Measurements from ENCODE around the gene LRRC32. TPM values are rescaled to one million over a fixed set of nuclear protein-coding genes. Genes with fewer than 3 reads are reported as not detected.

The LRRC32 gene
- total RNA-seq, 1 donor from 2014 or later: 24.4 TPM

GRCh38 chr11:76700177-76701100 lies 29.9 kb upstream of the LRRC32 start:
- Mint-ChIP-seq H3K9me3 (ENCODE audit: unreplicated experiment) (peaks cover 5% of the 10 kb centered on the region), H3K27me3 (ENCODE audit: low read depth, unreplicated experiment) (peaks cover 6% of the 10 kb centered on the region), H3K36me3 (ENCODE audit: low read depth, unreplicated experiment) (no peaks in the 10 kb centered on the region), H3K4me3 (ENCODE audit: unreplicated experiment) (no peak overlapping the region), H3K4me1 (ENCODE audit: low read depth, unreplicated experiment) (peaks cover 34% of the 10 kb centered on the region), H3K27ac (ENCODE audit: unreplicated experiment) (peak overlapping the region; percentile 72)
- Histone ChIP-seq H4K20me1 (ENCODE audit: insufficient read depth, low read length) (no peaks in the 10 kb centered on the region), H3K27me3 (ENCODE audit: insufficient read depth, low read length) (peaks cover 4% of the 10 kb centered on the region), H3K9me3 (ENCODE audit: insufficient read depth, low read depth, low read length) (no peaks in the 10 kb centered on the region), H2AFZ (ENCODE audit: low read depth, low read length) (no peak overlapping the region), H3K79me2 (ENCODE audit: insufficient read depth, low read length) (no peaks in the 10 kb centered on the region), H3K4me3 (ENCODE audit: insufficient read depth, low read depth, low read length) (no peak overlapping the region), H3K4me1 (ENCODE audit: insufficient read depth, low read length) (peaks cover 34% of the 10 kb centered on the region), H3K4me2 (ENCODE audit: low read length) (peak overlapping the region; percentile 77), H3K27ac (ENCODE audit: low read depth, low read length) (peak overlapping the region; percentile 61), H3K36me3 (ENCODE audit: insufficient read depth, low read length) (no peaks in the 10 kb centered on the region), H3K9ac (ENCODE audit: low read length) (peak overlapping the region; percentile 40)
- FAIRE-seq: no peak
- peak; percentile 89 for DNase-seq (ENCODE audit: low read depth)
- TF ChIP-seq, protein P1, sequence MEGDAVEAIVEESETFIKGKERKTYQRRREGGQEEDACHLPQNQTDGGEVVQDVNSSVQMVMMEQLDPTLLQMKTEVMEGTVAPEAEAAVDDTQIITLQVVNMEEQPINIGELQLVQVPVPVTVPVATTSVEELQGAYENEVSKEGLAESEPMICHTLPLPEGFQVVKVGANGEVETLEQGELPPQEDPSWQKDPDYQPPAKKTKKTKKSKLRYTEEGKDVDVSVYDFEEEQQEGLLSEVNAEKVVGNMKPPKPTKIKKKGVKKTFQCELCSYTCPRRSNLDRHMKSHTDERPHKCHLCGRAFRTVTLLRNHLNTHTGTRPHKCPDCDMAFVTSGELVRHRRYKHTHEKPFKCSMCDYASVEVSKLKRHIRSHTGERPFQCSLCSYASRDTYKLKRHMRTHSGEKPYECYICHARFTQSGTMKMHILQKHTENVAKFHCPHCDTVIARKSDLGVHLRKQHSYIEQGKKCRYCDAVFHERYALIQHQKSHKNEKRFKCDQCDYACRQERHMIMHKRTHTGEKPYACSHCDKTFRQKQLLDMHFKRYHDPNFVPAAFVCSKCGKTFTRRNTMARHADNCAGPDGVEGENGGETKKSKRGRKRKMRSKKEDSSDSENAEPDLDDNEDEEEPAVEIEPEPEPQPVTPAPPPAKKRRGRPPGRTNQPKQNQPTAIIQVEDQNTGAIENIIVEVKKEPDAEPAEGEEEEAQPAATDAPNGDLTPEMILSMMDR (IDR thresholded peaks at IDR 0.05; ENCODE audit: insufficient read depth, low read depth, low read length): no peak

DNA sequence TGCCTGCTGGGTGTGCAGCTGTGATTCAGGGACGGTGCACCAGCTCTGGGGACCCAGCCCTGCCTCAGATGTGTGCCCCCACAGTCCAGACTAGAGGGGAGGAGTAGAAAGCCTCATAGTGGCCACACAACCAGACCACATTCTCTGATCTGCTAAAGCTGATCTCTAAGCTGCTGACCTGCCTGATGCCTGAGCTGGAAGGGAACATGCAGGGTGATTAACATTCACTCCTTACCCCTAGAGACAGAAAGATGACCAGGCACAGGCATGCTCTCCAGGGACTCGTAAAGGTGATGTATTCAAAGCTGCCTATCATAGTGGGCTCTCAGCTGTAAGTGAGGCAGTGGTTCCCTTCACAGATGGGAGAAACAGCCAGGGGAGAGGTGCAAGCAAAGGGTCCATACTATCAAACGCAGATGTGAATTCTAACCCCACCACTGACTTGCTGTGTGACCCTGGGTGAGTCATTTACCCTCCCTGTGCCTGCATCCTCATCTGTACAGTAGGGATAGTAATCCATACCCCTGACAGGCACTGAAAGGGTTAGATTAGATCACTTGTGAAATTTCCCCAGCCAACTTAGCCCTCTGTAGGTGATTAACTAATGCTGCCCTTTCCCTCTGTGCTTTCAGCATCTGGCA lies 29.0 kb upstream of the LRRC32 start:
- H3K9me3 Mint-ChIP-seq (ENCODE audit: unreplicated experiment): no peaks in the 10 kb centered on the region
- no peak overlapping the region for H3K4me3 ChIP-seq (ENCODE audit: insufficient read depth, low read depth, low read length)
- no peaks in the 10 kb centered on the region for H3K36me3 ChIP-seq (ENCODE audit: insufficient read depth, low read length)
- H3K4me2 ChIP-seq (ENCODE audit: low read length): peak overlapping the region; percentile 77
- no peak overlapping the region for H3K4me3 Mint-ChIP-seq (ENCODE audit: unreplicated experiment)
- no peaks in the 10 kb centered on the region for H3K36me3 Mint-ChIP-seq (ENCODE audit: low read depth, unreplicated experiment)
- no peaks in the 10 kb centered on the region for H3K9me3 ChIP-seq (ENCODE audit: insufficient read depth, low read depth, low read length)
- TF ChIP-seq EZH2 (IDR thresholded peaks at IDR 0.05; ENCODE audit: insufficient read depth, low read length): no peak
- TF ChIP-seq, protein P1 (IDR thresholded peaks at IDR 0.05; ENCODE audit: insufficient read depth, low read depth, low read length): no peak
- H4K20me1 ChIP-seq (ENCODE audit: insufficient read depth, low read length): no peaks in the 10 kb centered on the region
- H3K79me2 ChIP-seq (ENCODE audit: insufficient read depth, low read length): no peaks in the 10 kb centered on the region
- H3K27ac Mint-ChIP-seq (ENCODE audit: unreplicated experiment): peak overlapping the region; percentile 51
- DNase-seq (ENCODE audit: low read depth): peak; percentile 16
- H3K9ac ChIP-seq (ENCODE audit: low read length): peak overlapping the region; percentile 40
- H2AFZ ChIP-seq (ENCODE audit: low read depth, low read length): no peak overlapping the region
- peaks cover 6% of the 10 kb centered on the region for H3K27me3 Mint-ChIP-seq (ENCODE audit: low read depth, unreplicated experiment)
- FAIRE-seq: no peak
- H3K27me3 ChIP-seq (ENCODE audit: insufficient read depth, low read length): peaks cover 4% of the 10 kb centered on the region
- H3K4me1 ChIP-seq (ENCODE audit: insufficient read depth, low read length): peaks cover 34% of the 10 kb centered on the region
- H3K4me1 Mint-ChIP-seq (ENCODE audit: low read depth, unreplicated experiment): peaks cover 35% of the 10 kb centered on the region
- H3K27ac ChIP-seq (ENCODE audit: low read depth, low read length): peak overlapping the region; percentile 61

All from astrocyte (in vitro differentiated cells and primary cell).